AG04450 (cell line): ENCODE measurements around the gene EPGN. TPM values are rescaled to one million over a fixed set of nuclear protein-coding genes. Genes with fewer than 3 reads are reported as not detected.

Experiments used
- CTCF ChIA-PET: fragments of 300-600, 350-600 bp; formaldehyde crosslinking; extraction: SDS; loops from one replicate; lab custom pipeline; 2022; ENCODE audit warnings: antibody characterized with exemption, inconsistent platforms; lab: Charles Lee
- POLR2A ChIA-PET: fragments of 350-600 bp; formaldehyde crosslinking; extraction: SDS; loops from one replicate; lab custom pipeline; 2021; ENCODE audit warnings: antibody characterized with exemption, inconsistent platforms; lab: Yijun Ruan, JAX
- DNase-seq: peaks from one replicate; pipeline ENCODE4 v3.0.0-alpha.2; 2011; ENCODE audit warnings: low read depth, low spot score
- H3K27ac ChIP-seq: one replicate; pipeline ENCODE4 v1.5.1; 2012; ENCODE audit warnings: low read depth, low read length, control low read depth
- H3K27me3 ChIP-seq: one replicate; pipeline ENCODE4 v1.6.0; 2012; ENCODE audit warnings: low read length; ENCODE audit not compliant: control insufficient read depth, insufficient read depth
- H3K4me3 ChIP-seq: 2 replicates; pipeline ENCODE4 v1.5.1; 2011; ENCODE audit warnings: mild to moderate bottlenecking, low read depth, low read length, control low read depth
- H3K9me3 ChIP-seq: 2 replicates; pipeline ENCODE4 v1.5.1; 2012; ENCODE audit warnings: low read length; ENCODE audit not compliant: control insufficient read depth, insufficient read depth
- CTCF ChIP-seq: IDR thresholded peaks from 2 replicates; pipeline ENCODE4 v1.5.1; 2011; ENCODE audit warnings: low read depth, low read length, control low read depth, inconsistent platforms
- polyA plus RNA-seq: library from polyadenylated mRNA; depleted of rRNA; stranded (reverse); fragments of >200 nt; gene quantifications from 2 replicates; pipeline ENCODE4 v1.2.3, GENCODE V29; 2011

Gene EPGN
- polyA plus RNA-seq, 1 experiment = not detected

- DNase-seq = no peak
- no peaks in the 10 kb centered on the region for H3K9me3 ChIP-seq
- no peak overlapping the region for H3K27ac ChIP-seq
- POLR2A ChIA-PET = no interaction called here
- no peak overlapping the region for H3K4me3 ChIP-seq
- no peak for TF ChIP-seq CTCF
- H3K27me3 ChIP-seq = no peaks in the 10 kb centered on the region
- CTCF ChIA-PET = interaction anchor here (1.0 kb wide), 1 partner anchor 94 kb away, joined by 4 read pairs; no protein-coding TSS in a partner anchor
These were observed 25.3 kb upstream of the EPGN start for GRCh38 chr4:74282926-74283325.

GRCh38 chr4:74283614-74284013, 24.7 kb upstream of the EPGN start:
- POLR2A ChIA-PET = no interaction called here
- H3K27ac ChIP-seq = no peak overlapping the region
- H3K9me3 ChIP-seq = no peaks in the 10 kb centered on the region
- no peak for DNase-seq
- CTCF ChIA-PET = interaction anchor here (1.0 kb wide), 1 partner anchor 95 kb away, joined by 4 read pairs; no protein-coding TSS in a partner anchor
- no peak overlapping the region for H3K4me3 ChIP-seq
- TF ChIP-seq CTCF = no peak
- H3K27me3 ChIP-seq = no peaks in the 10 kb centered on the region

DNA sequence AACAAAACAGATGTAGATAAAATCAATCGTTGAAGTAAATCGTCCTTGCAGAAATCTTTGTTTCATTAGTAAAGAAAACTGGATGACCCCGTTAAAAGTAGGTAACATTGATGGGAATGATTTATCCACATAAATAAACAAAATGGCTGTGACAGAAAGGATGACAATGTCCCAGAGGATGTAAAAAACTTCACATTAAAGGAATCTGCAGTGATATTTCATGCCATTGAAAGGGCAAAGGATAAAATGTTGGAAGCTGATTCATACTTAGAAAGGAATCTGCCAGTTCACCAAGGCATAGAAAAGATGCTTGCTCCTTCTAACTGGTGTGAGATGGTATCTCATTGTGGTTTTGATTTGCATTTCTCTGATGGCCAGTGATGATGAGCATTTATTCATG, 24.2 kb upstream of the EPGN start:
- POLR2A ChIA-PET = no interaction called here
- Histone ChIP-seq H3K4me3 (no peak overlapping the region), H3K9me3 (no peaks in the 10 kb centered on the region), H3K27ac (no peak overlapping the region), H3K27me3 (no peaks in the 10 kb centered on the region)
- TF ChIP-seq CTCF = no peak
- no peak for DNase-seq
- CTCF ChIA-PET = no interaction called here

DNA sequence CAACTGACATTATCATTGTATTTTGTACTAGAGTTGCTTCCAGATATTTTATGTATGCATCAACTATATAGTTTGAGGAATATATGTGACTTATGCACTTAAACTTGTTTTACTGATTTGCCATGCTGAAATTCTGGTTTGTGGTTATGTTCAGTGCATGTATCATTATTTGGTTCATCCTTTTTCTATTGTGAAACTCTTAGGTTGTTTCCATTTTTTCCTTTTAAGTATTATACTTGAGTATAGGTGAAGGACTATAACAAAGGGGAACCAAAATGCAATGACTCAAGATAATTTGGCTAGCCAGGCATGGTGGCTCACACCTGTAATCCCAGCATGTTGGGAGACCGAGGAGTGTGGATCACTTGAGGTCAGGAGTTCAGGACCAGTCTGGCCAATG, 21.1 kb upstream of the EPGN start:
- no peaks in the 10 kb centered on the region for H3K27me3 ChIP-seq
- POLR2A ChIA-PET = no interaction called here
- no peak for TF ChIP-seq CTCF
- H3K4me3 ChIP-seq = no peak overlapping the region
- DNase-seq = no peak
- H3K9me3 ChIP-seq = no peaks in the 10 kb centered on the region
- H3K27ac ChIP-seq = no peak overlapping the region
- CTCF ChIA-PET = interaction anchor here (1.8 kb wide), 1 partner anchor 58 kb away, joined by 4 read pairs; no protein-coding TSS in a partner anchor

DNA sequence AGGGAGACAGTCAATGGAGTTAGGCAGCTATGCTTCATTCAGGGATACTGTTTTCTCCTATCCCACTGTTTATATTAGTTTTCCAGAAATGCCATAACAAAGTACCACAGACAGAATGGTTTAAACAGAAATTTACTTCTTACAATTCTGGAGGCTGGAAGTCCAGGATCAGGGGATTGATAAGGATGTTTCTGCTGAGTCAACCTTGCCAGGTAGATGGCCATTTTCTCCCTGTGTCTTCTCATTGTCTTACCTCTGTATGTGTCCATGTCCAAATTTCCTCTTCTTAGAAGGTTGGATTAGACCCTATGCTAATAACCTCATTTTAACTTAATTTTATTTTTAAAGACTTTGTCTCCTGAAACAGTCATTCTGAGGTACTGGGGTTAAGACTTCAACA, 20.5 kb upstream of the EPGN start:
- Histone ChIP-seq H3K9me3 (no peaks in the 10 kb centered on the region), H3K27me3 (no peaks in the 10 kb centered on the region), H3K4me3 (no peak overlapping the region), H3K27ac (no peak overlapping the region)
- ChIA-PET CTCF (no interaction called here), POLR2A (no interaction called here)
- no peak for DNase-seq
- no peak for TF ChIP-seq CTCF
